K562 (cell line): ENCODE results near the gene ETFBKMT. TPM values are rescaled to one million over a fixed set of nuclear protein-coding genes. Genes with fewer than 3 reads are reported as not detected.
A peak's percentile ranks its signal among the peaks of the same experiment; 100 is the strongest.

Source experiments
- BHLHE40 ChIP-seq: IDR thresholded peaks from 2 replicates; pipeline ENCODE4 v1.6.1; 2011; ENCODE audit warnings: low read length, improper control_type of control experiment
- BRF2 ChIP-seq: IDR thresholded peaks from 3 replicates; pipeline ENCODE4 v1.6.1; 2011; ENCODE audit warnings: borderline replicate concordance, mild to moderate bottlenecking; ENCODE audit not compliant: insufficient read length, insufficient read depth
- C11orf30 ChIP-seq: fragments of 450-650 bp; IDR thresholded peaks from 2 replicates; pipeline ENCODE4 v1.6.1; 2016; ENCODE audit warnings: low read depth, mild to moderate bottlenecking
- CHD7 ChIP-seq: fragments of 200-600 bp; sonication (generic); IDR thresholded peaks from one replicate; pipeline ENCODE4 v1.6.1; 2012; ENCODE audit warnings: mild to moderate bottlenecking, low read depth, low read length, inconsistent platforms
- ELK3 ChIP-seq: fragments of 450-650 bp; formaldehyde crosslinking; IDR thresholded peaks from 2 replicates; pipeline ENCODE4 v1.4.0; 2020; ENCODE audit warnings: mild to moderate bottlenecking
- FOXJ2 ChIP-seq: fragments of 200-800 bp; sonication (Bioruptor generic); IDR thresholded peaks from 2 replicates; pipeline ENCODE4 v1.6.1; 2016; ENCODE audit warnings: missing genetic modification characterization, missing compliant biosample characterization
- GABPB2 ChIP-seq: fragments of 250-450 bp; sonication (Bioruptor Pico); conservative IDR thresholded peaks from 2 replicates; pipeline ENCODE4 v1.5.1; 2021; ENCODE audit warnings: mild to moderate bottlenecking
- HLTF ChIP-seq: fragments of 450-650 bp; IDR thresholded peaks from 2 replicates; pipeline ENCODE4 v1.6.1; 2016
- KLF13 ChIP-seq: fragments of 450-650 bp; IDR thresholded peaks from 2 replicates; pipeline ENCODE4 v1.6.1; 2016; ENCODE audit warnings: missing genetic modification characterization, low read depth, mild to moderate bottlenecking, missing compliant biosample characterization, moderate library complexity, borderline replicate concordance
- PPARD ChIP-seq: fragments of 250-450 bp; sonication (Bioruptor Pico); IDR thresholded peaks from 2 replicates; pipeline ENCODE4 v1.8.0; 2022; ENCODE audit warnings: inconsistent platforms, mild to moderate bottlenecking, moderate library complexity
- TSC22D4 ChIP-seq: fragments of 450-650 bp; IDR thresholded peaks from 2 replicates; pipeline ENCODE4 v1.6.1; 2016; ENCODE audit warnings: missing genetic modification characterization, missing biosample characterization, control low read depth
- XRCC4 ChIP-seq: IDR thresholded peaks from one replicate; pipeline ENCODE4 v1.6.1; 2011; ENCODE audit not compliant: insufficient read depth, insufficient read length; ENCODE audit errors: extremely low read depth
- polyA plus RNA-seq, 8 experiments: library from polyadenylated mRNA; depleted of rRNA in 4 of 8; stranded (reverse) in 5 of 8; unstranded in 3 of 8; fragments of >200 nt; fragmentation: Nextera tagmentation in 2 of 8; fragmentation: Illumina TruSeq in 1 of 8; extraction: Ambion mirVana in 2 of 8; extraction: Trizol in 1 of 8; gene quantifications; 2 replicates each; pipeline versions ENCODE4 v1.2.1 to v1.2.3, GENCODE V29; 2011 to 2014; ENCODE audit warnings: inconsistent platforms in 1 of 8, missing spikeins in 1 of 8
- total RNA-seq, 7 experiments: library from RNA; depleted of rRNA in 6 of 7; stranded (reverse); fragments of >200 nt in 6 of 7; fragmentation: Illumina TruSeq in 2 of 7; extraction: Trizol in 2 of 7; gene quantifications; 2 replicates each; pipeline versions ENCODE4 v1.2.1 to v1.2.3, GENCODE V29; 2011 to 2021; ENCODE audit warnings: low replicate concordance in 1 of 7

The ETFBKMT gene
- total and polyA plus RNA-seq, 9 of the 15 experiments (the other 6 are each of a cell fraction or from before 2014, with no cell fraction given): 0.18 to 1.7 (median 0.96) TPM

GRCh38 chr12:31659087-31659942 lies at the start of gene ETFBKMT (continued):
- TF ChIP-seq KLF13 (tag): no peak
- peak; percentile 35; the same call in 1 of the 2 replicates for TF ChIP-seq C11orf30
- TF ChIP-seq GABPB2 (CRISPR knock-in tag): no peak
- no peak for TF ChIP-seq PPARD (CRISPR knock-in tag)
- no peak for TF ChIP-seq HLTF
- TF ChIP-seq ELK3: no peak
- no peak for TF ChIP-seq XRCC4
- TF ChIP-seq FOXJ2 (tag): no peak
- no peak for TF ChIP-seq CHD7
- no peak; the same call in 1 of the 2 replicates for TF ChIP-seq BHLHE40
- TF ChIP-seq TSC22D4: no peak
- TF ChIP-seq BRF2: no peak
